ENCODE results near the gene LRMDA.

The LRMDA gene

GRCh38 chr10:75611993-75612372, 180.6 kb downstream of the LRMDA start:
- TF ChIP-seq TEAD4 (IDR thresholded peaks at IDR 0.05): no peak
- no peak for TF ChIP-seq NFIC (IDR thresholded peaks at IDR 0.05)
- no peak for TF ChIP-seq CREB1 (IDR thresholded peaks at IDR 0.05; ENCODE audit: low read depth)
- TF ChIP-seq YY1 (IDR thresholded peaks at IDR 0.05; ENCODE audit: low read depth): no peak
- TF ChIP-seq FOXM1 (IDR thresholded peaks at IDR 0.05; ENCODE audit: borderline replicate concordance, low read depth): no peak
- TF ChIP-seq USF1 (IDR thresholded peaks at IDR 0.05): no peak
- no peak for TF ChIP-seq CEBPB (IDR thresholded peaks at IDR 0.05)
- TF ChIP-seq MAX (IDR thresholded peaks at IDR 0.05): no peak
- TF ChIP-seq ZBTB7A (IDR thresholded peaks at IDR 0.05; ENCODE audit: low read depth): no peak
- TF ChIP-seq TAF1 (IDR thresholded peaks at IDR 0.05; ENCODE audit: low read depth): no peak
- no peak for TF ChIP-seq RAD21 (IDR thresholded peaks at IDR 0.05; ENCODE audit: low read depth)

- TF ChIP-seq RAD21 (IDR thresholded peaks at IDR 0.05; ENCODE audit: low read depth) (no peak), CREB1 (IDR thresholded peaks at IDR 0.05; ENCODE audit: low read depth) (no peak), EGR1 (IDR thresholded peaks at IDR 0.05) (no peak), TCF12 (IDR thresholded peaks at IDR 0.05; ENCODE audit: low read depth) (no peak), REST (IDR thresholded peaks at IDR 0.05; ENCODE audit: low read depth) (no peak), FOXM1 (IDR thresholded peaks at IDR 0.05; ENCODE audit: borderline replicate concordance, low read depth) (no peak), NFIC (IDR thresholded peaks at IDR 0.05) (no peak), TEAD4 (IDR thresholded peaks at IDR 0.05) (no peak), TAF1 (IDR thresholded peaks at IDR 0.05; ENCODE audit: low read depth) (no peak), USF1 (IDR thresholded peaks at IDR 0.05) (no peak), MAX (IDR thresholded peaks at IDR 0.05) (no peak), ZBTB7A (IDR thresholded peaks at IDR 0.05; ENCODE audit: low read depth) (no peak), EP300 (IDR thresholded peaks at IDR 0.05; ENCODE audit: borderline replicate concordance) (no peak), YY1 (IDR thresholded peaks at IDR 0.05; ENCODE audit: low read depth) (no peak), CEBPB (IDR thresholded peaks at IDR 0.05) (no peak)
These were observed 181.7 kb downstream of the LRMDA start for GRCh38 chr10:75612904-75613684.

GRCh38 chr10:75613685-75614504, 182.5 kb downstream of the LRMDA start:
- no peak for TF ChIP-seq YY1 (IDR thresholded peaks at IDR 0.05; ENCODE audit: low read depth)
- no peak for TF ChIP-seq EGR1 (IDR thresholded peaks at IDR 0.05)
- TF ChIP-seq REST (IDR thresholded peaks at IDR 0.05; ENCODE audit: low read depth): no peak
- TF ChIP-seq NFIC (IDR thresholded peaks at IDR 0.05): no peak
- no peak for TF ChIP-seq EP300 (IDR thresholded peaks at IDR 0.05; ENCODE audit: borderline replicate concordance)
- TF ChIP-seq TEAD4 (IDR thresholded peaks at IDR 0.05): no peak
- no peak for TF ChIP-seq TAF1 (IDR thresholded peaks at IDR 0.05; ENCODE audit: low read depth)
- no peak for TF ChIP-seq FOXM1 (IDR thresholded peaks at IDR 0.05; ENCODE audit: borderline replicate concordance, low read depth)
- TF ChIP-seq CEBPB (IDR thresholded peaks at IDR 0.05): no peak
- no peak for TF ChIP-seq USF1 (IDR thresholded peaks at IDR 0.05)
- no peak for TF ChIP-seq ZBTB7A (IDR thresholded peaks at IDR 0.05; ENCODE audit: low read depth)
- no peak for TF ChIP-seq CREB1 (IDR thresholded peaks at IDR 0.05; ENCODE audit: low read depth)
- no peak for TF ChIP-seq TCF12 (IDR thresholded peaks at IDR 0.05; ENCODE audit: low read depth)
- no peak for TF ChIP-seq MAX (IDR thresholded peaks at IDR 0.05)
- TF ChIP-seq RAD21 (IDR thresholded peaks at IDR 0.05; ENCODE audit: low read depth): no peak

GRCh38 chr10:75616076-75616475, 184.7 kb downstream of the LRMDA start:
- TF ChIP-seq MAX (IDR thresholded peaks at IDR 0.05): no peak
- TF ChIP-seq EGR1 (IDR thresholded peaks at IDR 0.05): no peak
- no peak for TF ChIP-seq YY1 (IDR thresholded peaks at IDR 0.05; ENCODE audit: low read depth)
- TF ChIP-seq CEBPB (IDR thresholded peaks at IDR 0.05): no peak
- TF ChIP-seq FOXM1 (IDR thresholded peaks at IDR 0.05; ENCODE audit: borderline replicate concordance, low read depth): no peak
- no peak for TF ChIP-seq REST (IDR thresholded peaks at IDR 0.05; ENCODE audit: low read depth)
- TF ChIP-seq TCF12 (IDR thresholded peaks at IDR 0.05; ENCODE audit: low read depth): no peak
- TF ChIP-seq RAD21 (IDR thresholded peaks at IDR 0.05; ENCODE audit: low read depth): no peak
- no peak for TF ChIP-seq NFIC (IDR thresholded peaks at IDR 0.05)
- no peak for TF ChIP-seq USF1 (IDR thresholded peaks at IDR 0.05)
- no peak for TF ChIP-seq TEAD4 (IDR thresholded peaks at IDR 0.05)
- no peak for TF ChIP-seq CREB1 (IDR thresholded peaks at IDR 0.05; ENCODE audit: low read depth)

Data from Ishikawa (cell line).